HepG2 (cell line): ENCODE results near the gene HSD17B8. TPM values are rescaled to one million over a fixed set of nuclear protein-coding genes. Genes with fewer than 3 reads are reported as not detected.

ENCODE experiments used
- ATRX ChIP-seq: sonication (generic); formaldehyde crosslinking; IDR thresholded peaks from 2 replicates; pipeline ENCODE4 v1.4.0; 2020; ENCODE audit warnings: missing genetic modification reagents, borderline replicate concordance
- DMAP1 ChIP-seq: IDR thresholded peaks from 2 replicates; pipeline ENCODE4 v1.6.1; 2016
- DNMT1 ChIP-seq: sonication (generic); formaldehyde crosslinking; IDR thresholded peaks from 2 replicates; pipeline ENCODE4 v1.5.1; 2020; ENCODE audit warnings: mild to moderate bottlenecking, missing genetic modification reagents
- HNF1B ChIP-seq: sonication (generic); formaldehyde crosslinking; IDR thresholded peaks from 2 replicates; pipeline ENCODE4 v1.5.1; 2020; ENCODE audit warnings: mild to moderate bottlenecking, moderate library complexity, missing genetic modification reagents
- HOXA5 ChIP-seq: sonication (generic); formaldehyde crosslinking; IDR thresholded peaks from 2 replicates; pipeline ENCODE4 v1.4.0; 2020; ENCODE audit warnings: missing genetic modification reagents
- MXD1 ChIP-seq: sonication (generic); formaldehyde crosslinking; IDR thresholded peaks from 2 replicates; pipeline ENCODE4 v1.4.0; 2020; ENCODE audit warnings: mild to moderate bottlenecking, missing genetic modification reagents
- MZF1 ChIP-seq: sonication (generic); formaldehyde crosslinking; IDR thresholded peaks from 2 replicates; pipeline ENCODE4 v1.8.1; 2023; ENCODE audit warnings: mild to moderate bottlenecking, missing genetic modification reagents, borderline replicate concordance
- NFKB2 ChIP-seq: sonication (generic); formaldehyde crosslinking; IDR thresholded peaks from 2 replicates; pipeline ENCODE4 v1.4.0; 2020; ENCODE audit warnings: missing genetic modification reagents, borderline replicate concordance
- PLRG1 ChIP-seq: fragments of 450-650 bp; conservative IDR thresholded peaks from 2 replicates; pipeline ENCODE4 v1.6.1; 2016
- PRDM10 ChIP-seq: sonication (generic); formaldehyde crosslinking; IDR thresholded peaks from 2 replicates; pipeline ENCODE4 v1.4.0; 2020; ENCODE audit warnings: low read depth, missing genetic modification reagents
- SP4 ChIP-seq: sonication (generic); formaldehyde crosslinking; IDR thresholded peaks from 2 replicates; pipeline ENCODE4 v1.8.1; 2023; ENCODE audit warnings: mild to moderate bottlenecking, missing genetic modification reagents
- U2AF2 ChIP-seq: fragments of 200-400 bp; formaldehyde crosslinking; IDR thresholded peaks from 2 replicates; pipeline ENCODE4 v1.6.1; 2017; ENCODE audit warnings: low read depth, mild to moderate bottlenecking, low read length
- ZFP90 ChIP-seq: sonication (generic); formaldehyde crosslinking; IDR thresholded peaks from 2 replicates; pipeline ENCODE4 v1.8.0; 2022; ENCODE audit warnings: missing genetic modification reagents, mild to moderate bottlenecking, inconsistent platforms, borderline replicate concordance
- ZNF326 ChIP-seq: sonication (generic); formaldehyde crosslinking; IDR thresholded peaks from 2 replicates; pipeline ENCODE4 v1.4.0; 2020; ENCODE audit warnings: missing genetic modification reagents, borderline replicate concordance
- ZNF687 ChIP-seq: sonication (generic); formaldehyde crosslinking; IDR thresholded peaks from 2 replicates; pipeline ENCODE4 v1.5.1; 2020; ENCODE audit warnings: mild to moderate bottlenecking, missing genetic modification reagents, moderate library complexity
- ZNF772 ChIP-seq: sonication (generic); formaldehyde crosslinking; IDR thresholded peaks from 2 replicates; pipeline ENCODE4 v1.5.0; 2020; ENCODE audit warnings: mild to moderate bottlenecking, missing genetic modification reagents
- polyA plus RNA-seq, 8 experiments: library from polyadenylated mRNA; depleted of rRNA in 3 of 8; stranded (reverse) in 7 of 8; unstranded in 1 of 8; fragments of >200 nt; fragmentation: Illumina TruSeq in 4 of 8; extraction: Trizol in 4 of 8; gene quantifications; 2 replicates each; pipeline versions ENCODE4 v1.2.1 to v1.2.3, GENCODE V29; 2011 to 2016; ENCODE audit warnings: low read depth in 4 of 8, missing spikeins in 1 of 8, mixed read lengths in 1 of 8; ENCODE audit not compliant: insufficient read depth in 1 of 8
- total RNA-seq, 5 experiments: library from RNA; depleted of rRNA; stranded (reverse); fragments of >200 nt; fragmentation: Illumina TruSeq; extraction: Trizol; gene quantifications; 2 replicates each; pipeline ENCODE4 v1.2.3, GENCODE V29; 2016; ENCODE audit warnings: low read depth in 1 of 5

HSD17B8 gene
- total and polyA plus RNA-seq, 2 of the 13 experiments (the other 11 are each of a cell fraction or from before 2014, with no cell fraction given), result 12.6 to 20.1 TPM

DNA sequence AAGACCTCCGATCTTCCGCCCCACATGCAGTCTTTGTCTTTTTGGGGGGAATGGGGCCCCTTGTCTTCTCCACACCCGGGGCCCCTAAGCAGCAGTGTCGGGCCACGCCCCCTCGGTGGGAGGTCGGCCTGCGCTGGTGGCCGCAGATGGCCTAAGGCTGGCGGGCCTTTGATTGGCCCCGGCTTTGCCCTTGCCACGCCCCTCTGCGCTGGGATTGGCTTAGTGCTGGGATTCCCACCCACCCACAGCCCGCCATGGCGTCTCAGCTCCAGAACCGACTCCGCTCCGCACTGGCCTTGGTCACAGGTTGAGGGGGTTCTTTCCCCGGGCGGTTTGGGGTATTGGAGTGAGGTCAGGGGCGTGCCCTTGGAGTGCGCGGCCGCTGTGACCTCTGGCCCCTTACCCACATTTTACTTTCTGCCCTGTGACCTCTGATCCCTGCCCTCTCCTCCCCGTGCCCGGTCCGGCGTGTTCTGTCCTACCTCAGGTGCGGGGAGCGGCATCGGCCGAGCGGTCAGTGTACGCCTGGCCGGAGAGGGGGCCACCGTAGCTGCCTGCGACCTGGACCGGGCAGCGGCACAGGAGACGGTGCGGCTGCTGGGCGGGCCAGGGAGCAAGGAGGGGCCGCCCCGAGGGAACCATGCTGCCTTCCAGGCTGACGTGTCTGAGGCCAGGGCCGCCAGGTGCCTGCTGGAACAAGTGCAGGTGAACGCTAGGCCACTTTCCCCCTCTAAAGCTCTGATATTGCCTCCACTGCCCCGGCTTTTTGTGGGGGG, at the start of gene HSD17B8 (continued):
- TF ChIP-seq PRDM10 (CRISPR knock-in tag) (no peak; the same call in 1 of the 2 replicates), ZNF326 (CRISPR knock-in tag) (peak; percentile 92), U2AF2 (no peak), HNF1B (CRISPR knock-in tag) (no peak), MXD1 (CRISPR knock-in tag) (peak; percentile 74; the same call in 1 of the 2 replicates), ATRX (no peak), ZNF772 (CRISPR knock-in tag) (peak; percentile 79; the same call in 1 of the 2 replicates), SP4 (peak; percentile 93), ZFP90 (CRISPR knock-in tag) (peak; percentile 80; the same call in 1 of the 2 replicates), HOXA5 (peak; percentile 78), MZF1 (0 out of 2 replicates have a peak, but pooled peaks have one; percentile 22), ZNF687 (CRISPR knock-in tag) (peak; percentile 95), DMAP1 (peak; percentile 85), DNMT1 (CRISPR knock-in tag) (peak; percentile 48; the same call in 1 of the 2 replicates), PLRG1 (no peak), NFKB2 (CRISPR knock-in tag) (peak; percentile 79; the same call in 1 of the 2 replicates)
